Ishikawa (cell line): ENCODE results near the gene SLC9A9.

Experiments used
- CEBPB ChIP-seq: IDR thresholded peaks from 2 replicates; pipeline ENCODE4 v1.6.1; 2012
- CREB1 ChIP-seq: IDR thresholded peaks from 2 replicates; pipeline ENCODE4 v1.6.1; 2012; ENCODE audit warnings: low read depth
- EGR1 ChIP-seq: IDR thresholded peaks from 2 replicates; pipeline ENCODE4 v1.6.1; 2012
- EP300 ChIP-seq: IDR thresholded peaks from 2 replicates; pipeline ENCODE4 v1.6.1; 2012; ENCODE audit warnings: borderline replicate concordance
- FOXM1 ChIP-seq: IDR thresholded peaks from 2 replicates; pipeline ENCODE4 v1.6.1; 2012; ENCODE audit warnings: low read depth, borderline replicate concordance
- NFIC ChIP-seq: IDR thresholded peaks from 2 replicates; pipeline ENCODE4 v1.6.1; 2012
- RAD21 ChIP-seq: IDR thresholded peaks from 2 replicates; pipeline ENCODE4 v1.6.1; 2012; ENCODE audit warnings: low read depth
- TAF1 ChIP-seq: IDR thresholded peaks from 2 replicates; pipeline ENCODE4 v1.6.1; 2012; ENCODE audit warnings: low read depth, mild to moderate bottlenecking
- TCF12 ChIP-seq: IDR thresholded peaks from 2 replicates; pipeline ENCODE4 v1.6.1; 2012; ENCODE audit warnings: low read depth
- TEAD4 ChIP-seq: IDR thresholded peaks from 2 replicates; pipeline ENCODE4 v1.6.1; 2012
- YY1 ChIP-seq: IDR thresholded peaks from 2 replicates; pipeline ENCODE4 v1.6.1; 2012; ENCODE audit warnings: low read depth
- ZBTB7A ChIP-seq: IDR thresholded peaks from 2 replicates; pipeline ENCODE4 v1.6.1; 2012; ENCODE audit warnings: low read depth
- TF ChIP-seq, protein P1 (sequence below): IDR thresholded peaks from 2 replicates; pipeline ENCODE4 v1.6.1; 2012; ENCODE audit warnings: low read depth, mild to moderate bottlenecking
- TF ChIP-seq, protein P2 (sequence below): IDR thresholded peaks from 2 replicates; pipeline ENCODE4 v1.6.1; 2012

DNA sequence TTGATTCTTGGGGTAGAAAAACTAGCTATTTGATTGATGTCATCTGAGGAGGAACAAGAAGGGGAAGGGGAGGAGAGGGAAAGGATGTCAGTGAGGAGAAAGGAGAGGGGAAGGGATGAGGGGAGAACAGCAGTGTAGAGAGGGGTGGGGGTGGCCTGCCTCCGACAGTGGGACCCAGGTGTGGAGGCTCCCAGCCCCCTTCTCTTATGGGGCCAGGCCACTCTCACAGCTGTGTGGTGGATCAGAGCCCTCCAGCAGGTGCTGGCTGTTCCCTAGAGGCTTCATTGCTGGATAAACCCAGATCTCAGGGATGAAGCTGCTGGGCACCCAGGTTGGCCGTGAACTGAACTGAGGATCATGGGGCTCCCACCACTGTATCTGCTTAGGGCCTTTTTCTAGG is 464.2 kb downstream of the SLC9A9 start:
- TF ChIP-seq TCF12: no peak
- TF ChIP-seq YY1: no peak
- TF ChIP-seq TEAD4: no peak
- TF ChIP-seq EGR1: no peak
- TF ChIP-seq, protein P1, sequence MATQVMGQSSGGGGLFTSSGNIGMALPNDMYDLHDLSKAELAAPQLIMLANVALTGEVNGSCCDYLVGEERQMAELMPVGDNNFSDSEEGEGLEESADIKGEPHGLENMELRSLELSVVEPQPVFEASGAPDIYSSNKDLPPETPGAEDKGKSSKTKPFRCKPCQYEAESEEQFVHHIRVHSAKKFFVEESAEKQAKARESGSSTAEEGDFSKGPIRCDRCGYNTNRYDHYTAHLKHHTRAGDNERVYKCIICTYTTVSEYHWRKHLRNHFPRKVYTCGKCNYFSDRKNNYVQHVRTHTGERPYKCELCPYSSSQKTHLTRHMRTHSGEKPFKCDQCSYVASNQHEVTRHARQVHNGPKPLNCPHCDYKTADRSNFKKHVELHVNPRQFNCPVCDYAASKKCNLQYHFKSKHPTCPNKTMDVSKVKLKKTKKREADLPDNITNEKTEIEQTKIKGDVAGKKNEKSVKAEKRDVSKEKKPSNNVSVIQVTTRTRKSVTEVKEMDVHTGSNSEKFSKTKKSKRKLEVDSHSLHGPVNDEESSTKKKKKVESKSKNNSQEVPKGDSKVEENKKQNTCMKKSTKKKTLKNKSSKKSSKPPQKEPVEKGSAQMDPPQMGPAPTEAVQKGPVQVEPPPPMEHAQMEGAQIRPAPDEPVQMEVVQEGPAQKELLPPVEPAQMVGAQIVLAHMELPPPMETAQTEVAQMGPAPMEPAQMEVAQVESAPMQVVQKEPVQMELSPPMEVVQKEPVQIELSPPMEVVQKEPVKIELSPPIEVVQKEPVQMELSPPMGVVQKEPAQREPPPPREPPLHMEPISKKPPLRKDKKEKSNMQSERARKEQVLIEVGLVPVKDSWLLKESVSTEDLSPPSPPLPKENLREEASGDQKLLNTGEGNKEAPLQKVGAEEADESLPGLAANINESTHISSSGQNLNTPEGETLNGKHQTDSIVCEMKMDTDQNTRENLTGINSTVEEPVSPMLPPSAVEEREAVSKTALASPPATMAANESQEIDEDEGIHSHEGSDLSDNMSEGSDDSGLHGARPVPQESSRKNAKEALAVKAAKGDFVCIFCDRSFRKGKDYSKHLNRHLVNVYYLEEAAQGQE: no peak
- no peak for TF ChIP-seq CREB1
- no peak for TF ChIP-seq CEBPB
- no peak for TF ChIP-seq RAD21
- TF ChIP-seq, protein P2, sequence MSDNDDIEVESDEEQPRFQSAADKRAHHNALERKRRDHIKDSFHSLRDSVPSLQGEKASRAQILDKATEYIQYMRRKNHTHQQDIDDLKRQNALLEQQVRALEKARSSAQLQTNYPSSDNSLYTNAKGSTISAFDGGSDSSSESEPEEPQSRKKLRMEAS: no peak
- no peak for TF ChIP-seq TAF1
- TF ChIP-seq FOXM1: no peak
- no peak for TF ChIP-seq EP300
- no peak for TF ChIP-seq NFIC
- no peak for TF ChIP-seq ZBTB7A
